H9 (cell line): ENCODE data around the gene SCGB1C1. TPM values are rescaled to one million over a fixed set of nuclear protein-coding genes. Genes with fewer than 3 reads are reported as not detected.
A peak's percentile ranks its signal among the peaks of the same experiment; 100 is the strongest.

ENCODE experiments used
- DNase-seq: peaks from one replicate; pipeline ENCODE4 v3.0.0-alpha.2; 2017
- H2AFZ ChIP-seq: one replicate; pipeline ENCODE4 v1.6.1; 2013; ENCODE audit warnings: mild to moderate bottlenecking, low read length, control low read depth, moderate library complexity
- H2AK5ac ChIP-seq: 2 replicates; pipeline ENCODE4 v1.6.1; 2013; ENCODE audit warnings: low read length, control low read depth, mixed read lengths; ENCODE audit not compliant: insufficient read length
- H2BK120ac ChIP-seq: one replicate; pipeline ENCODE4 v1.6.1; 2013; ENCODE audit warnings: low read depth, mild to moderate bottlenecking, low read length, control low read depth, inconsistent platforms; ENCODE audit not compliant: poor library complexity, severe bottlenecking
- H2BK12ac ChIP-seq: 2 replicates; pipeline ENCODE4 v1.6.1; 2013; ENCODE audit warnings: low read length, control low read depth, mixed read lengths, low read depth; ENCODE audit not compliant: insufficient read length
- H2BK15ac ChIP-seq: 2 replicates; pipeline ENCODE4 v1.6.1; 2013; ENCODE audit warnings: low read depth, low read length, control low read depth
- H2BK20ac ChIP-seq: one replicate; pipeline ENCODE4 v1.6.1; 2013; ENCODE audit warnings: low read depth, mild to moderate bottlenecking, low read length, control low read depth, inconsistent platforms; ENCODE audit not compliant: poor library complexity, severe bottlenecking
- H2BK5ac ChIP-seq: 2 replicates; pipeline ENCODE4 v1.6.1; 2013; ENCODE audit warnings: low read length, control low read depth, mixed read lengths; ENCODE audit not compliant: insufficient read length
- H3K14ac ChIP-seq: 2 replicates; pipeline ENCODE4 v1.6.1; 2013; ENCODE audit warnings: low read length, control low read depth; ENCODE audit not compliant: insufficient read depth
- H3K18ac ChIP-seq: 2 replicates; pipeline ENCODE4 v1.6.1; 2013; ENCODE audit warnings: low read depth, mild to moderate bottlenecking, mixed read lengths, low read length, control low read depth; ENCODE audit not compliant: insufficient read length
- H3K23ac ChIP-seq: 2 replicates; pipeline ENCODE4 v1.6.1; 2013; ENCODE audit warnings: low read length, control low read depth, mixed read lengths, low read depth; ENCODE audit not compliant: insufficient read length
- H3K23me2 ChIP-seq: 2 replicates; pipeline ENCODE4 v1.6.1; 2013; ENCODE audit warnings: low read depth, mild to moderate bottlenecking, mixed read lengths, low read length, control low read depth; ENCODE audit not compliant: insufficient read length, poor library complexity, severe bottlenecking
- H3K27ac ChIP-seq: 2 replicates; pipeline ENCODE4 v1.5.1; 2013; ENCODE audit warnings: low read length, control low read depth, mixed read lengths, low read depth; ENCODE audit not compliant: insufficient read length
- H3K27me3 ChIP-seq: 2 replicates; pipeline ENCODE4 v1.6.1; 2013; ENCODE audit warnings: low read length, control low read depth, inconsistent platforms; ENCODE audit not compliant: insufficient read depth
- H3K4ac ChIP-seq: 2 replicates; pipeline ENCODE4 v1.6.1; 2013; ENCODE audit warnings: low read depth, mild to moderate bottlenecking, control low read depth, inconsistent platforms, low read length, moderate library complexity
- H3K4me1 ChIP-seq: 2 replicates; pipeline ENCODE4 v1.6.1; 2013; ENCODE audit warnings: low read length, control low read depth, inconsistent platforms; ENCODE audit not compliant: insufficient read depth
- H3K4me2 ChIP-seq: 2 replicates; pipeline ENCODE4 v1.6.1; 2013; ENCODE audit warnings: low read length, control low read depth, mixed read lengths; ENCODE audit not compliant: insufficient read length, insufficient read depth
- H3K56ac ChIP-seq: 2 replicates; pipeline ENCODE4 v1.6.1; 2013; ENCODE audit warnings: low read depth, mild to moderate bottlenecking, mixed read lengths, low read length, control low read depth; ENCODE audit not compliant: insufficient read length
- H3K79me1 ChIP-seq: 2 replicates; pipeline ENCODE4 v1.6.1; 2013; ENCODE audit warnings: low read depth, mild to moderate bottlenecking, moderate library complexity, low read length, control low read depth, inconsistent platforms; ENCODE audit not compliant: insufficient read depth, poor library complexity, severe bottlenecking
- H3K79me2 ChIP-seq: 2 replicates; pipeline ENCODE4 v1.6.1; 2013; ENCODE audit warnings: low read length, control low read depth, inconsistent platforms; ENCODE audit not compliant: insufficient read depth
- H3K9ac ChIP-seq: 2 replicates; pipeline ENCODE4 v1.6.1; 2013; ENCODE audit warnings: low read length, control low read depth, mixed read lengths; ENCODE audit not compliant: insufficient read length; ENCODE audit errors: extremely low read depth
- H3K9me3 ChIP-seq: one replicate; pipeline ENCODE4 v1.6.1; 2013; ENCODE audit warnings: low read depth, low read length, inconsistent platforms; ENCODE audit not compliant: control insufficient read depth
- H3T11ph ChIP-seq: one replicate; pipeline ENCODE4 v1.6.1; 2013; ENCODE audit warnings: mild to moderate bottlenecking, low read length, control low read depth, inconsistent platforms
- H4K20me1 ChIP-seq: one replicate; pipeline ENCODE4 v1.6.1; 2013; ENCODE audit not compliant: control insufficient read depth, insufficient read length, insufficient read depth
- H4K5ac ChIP-seq: 2 replicates; pipeline ENCODE4 v1.6.1; 2013; ENCODE audit warnings: low read depth, mild to moderate bottlenecking, mixed read lengths, low read length, control low read depth; ENCODE audit not compliant: insufficient read length
- H4K8ac ChIP-seq: replicated peaks from 2 replicates; pipeline ENCODE4 v1.6.1; 2013; ENCODE audit warnings: low read length, control low read depth, mixed read lengths, low read depth; ENCODE audit not compliant: insufficient read length
- H4K91ac ChIP-seq: 2 replicates; pipeline ENCODE4 v1.6.1; 2013; ENCODE audit warnings: low read depth, mild to moderate bottlenecking, moderate library complexity, mixed read lengths, low read length, control low read depth; ENCODE audit not compliant: insufficient read length
- H3K27ac Mint-ChIP-seq, 3 experiments: 2 replicates in 2 of 3; 3 replicates in 1 of 3; pipeline ENCODE4 v1.8.0; 2020 to 2021; ENCODE audit warnings: mixed read lengths in 3 of 3, mild to moderate bottlenecking in 1 of 3, moderate library complexity in 1 of 3
- H3K27me3 Mint-ChIP-seq: 2 replicates; pipeline ENCODE4 v1.8.0; 2021; ENCODE audit warnings: low read depth, mild to moderate bottlenecking, moderate library complexity, mixed read lengths
- H3K36me3 Mint-ChIP-seq, 3 experiments: 2 replicates in 2 of 3; 3 replicates in 1 of 3; pipeline ENCODE4 v1.8.0; 2020 to 2021; ENCODE audit warnings: low read depth in 3 of 3, mixed read lengths in 3 of 3; ENCODE audit not compliant: insufficient read depth in 1 of 3
- H3K4me1 Mint-ChIP-seq, 2 experiments: 2 replicates each; pipeline ENCODE4 v1.8.0; 2020; ENCODE audit warnings: mixed read lengths in 2 of 2
- H3K4me3 Mint-ChIP-seq, 2 experiments: 2 replicates in 1 of 2; 3 replicates in 1 of 2; pipeline ENCODE4 v1.8.0; 2020 to 2021; ENCODE audit warnings: mild to moderate bottlenecking in 2 of 2, mixed read lengths in 2 of 2, moderate library complexity in 1 of 2
- H3K9me3 Mint-ChIP-seq, 2 experiments: 2 replicates in 1 of 2; 3 replicates in 1 of 2; pipeline ENCODE4 v1.8.0; 2020; ENCODE audit warnings: mild to moderate bottlenecking in 2 of 2, mixed read lengths in 2 of 2, moderate library complexity in 1 of 2
- CTCF ChIP-seq: fragments of 200-600 bp; sonication (generic); conservative IDR thresholded peaks from 3 replicates; pipeline ENCODE4 v1.8.0; 2021; ENCODE audit warnings: antibody characterized with exemption, mild to moderate bottlenecking
- WGBS: extraction: QIAGEN DNeasy Blood & Tissue Kit; methylation state at CpG from one replicate; pipeline ENCODE4 v1.1.7; 2013; ENCODE audit warnings: missing lambda C conversion rate, low lambda C conversion rate, mixed read lengths; ENCODE audit not compliant: insufficient read length; ENCODE audit errors: extremely low coverage; 5-methylcytosine and 5-hydroxymethylcytosine counted together
- total RNA-seq: library from RNA; stranded (reverse); gene quantifications from 2 replicates; pipeline ENCODE4 v1.2.1, GENCODE V29; 2021

The SCGB1C1 gene
- total RNA-seq, 1 experiment from 2014 or later, result not detected

GRCh38 chr11:197741-198235 lies 4.9 kb downstream of the SCGB1C1 start:
- no peaks in the 10 kb centered on the region for H3K9me3 ChIP-seq
- no peaks in the 10 kb centered on the region for H3K27me3 ChIP-seq
- no peak overlapping the region for H3K27ac ChIP-seq
- H3K9ac ChIP-seq, result no peak overlapping the region
- no peak overlapping the region for H2BK5ac ChIP-seq
- no peak overlapping the region for H3K4me2 ChIP-seq
- H2BK12ac ChIP-seq, result no peak overlapping the region
- DNase-seq, result no peak
- H4K91ac ChIP-seq, result no peak overlapping the region
- H3K79me1 ChIP-seq, result no peaks in the 10 kb centered on the region
- H3K18ac ChIP-seq, result no peak overlapping the region
- H3K36me3 Mint-ChIP-seq, result peaks cover 0 to 4% (median 2%) of the 10 kb centered on the region in 3 experiments; a peak in 4 of 7 replicates
- no peaks in the 10 kb centered on the region for H4K20me1 ChIP-seq
- WGBS, result no CpG with 5 or more reads among the region's 9 CpGs
- no peaks in the 10 kb centered on the region for H3K79me2 ChIP-seq
- H3K4me3 Mint-ChIP-seq, result peak overlapping the region in 1 of 2 experiments; percentile 51; a peak in 1 of 5 replicates
- H3K4me1 ChIP-seq, result no peaks in the 10 kb centered on the region
- H3K56ac ChIP-seq, result no peak overlapping the region
- H3K27ac Mint-ChIP-seq, result no peak overlapping the region
- no peak for TF ChIP-seq CTCF
- no peak overlapping the region for H3K4ac ChIP-seq
- no peak overlapping the region for H2BK15ac ChIP-seq
- no peaks in the 10 kb centered on the region for H3K23me2 ChIP-seq
- H3K4me1 Mint-ChIP-seq, result no peaks in the 10 kb centered on the region
- no peak overlapping the region for H3T11ph ChIP-seq
- no peak overlapping the region for H2AK5ac ChIP-seq
- H2BK20ac ChIP-seq, result no peak overlapping the region
- no peak overlapping the region for H3K23ac ChIP-seq
- peaks cover 3% of the 10 kb centered on the region for H3K27me3 Mint-ChIP-seq
- H4K8ac ChIP-seq, result no peak overlapping the region
- H2AFZ ChIP-seq, result no peak overlapping the region
- H3K14ac ChIP-seq, result no peak overlapping the region
- no peak overlapping the region for H4K5ac ChIP-seq
- no peak overlapping the region for H2BK120ac ChIP-seq
- peaks cover 0 to 6% of the 10 kb centered on the region in 2 experiments; a peak in 4 of 5 replicates for H3K9me3 Mint-ChIP-seq
